ENCODE data around the gene RIPPLY3.
"Not testable (repeated sequence)": the region's sequence is repeated elsewhere in the genome, so short reads cannot be mapped to it uniquely, and the experiment has no call there.

The RIPPLY3 gene

GRCh38 chr21:37017951-37018679 is 11.6 kb downstream of the RIPPLY3 start:
- DNase-seq (ENCODE audit: low spot score): no peak

- DNase-seq (ENCODE audit: low spot score): no peak
Observed at GRCh38 chr21:37026499-37026898, 20.0 kb downstream of the RIPPLY3 start.

GRCh38 chr21:37028570-37028969 is 22.1 kb downstream of the RIPPLY3 start:
- DNase-seq (ENCODE audit: low spot score): no peak

GRCh38 chr21:37030864-37031263 is 24.4 kb downstream of the RIPPLY3 start:
- no peak for DNase-seq (ENCODE audit: low spot score)

GRCh38 chr21:37032293-37032692 is 25.8 kb downstream of the RIPPLY3 start:
- DNase-seq (ENCODE audit: low spot score): no peak

GRCh38 chr21:37032877-37033471 is 26.5 kb downstream of the RIPPLY3 start:
- DNase-seq (ENCODE audit: low spot score): peak; percentile 71

GRCh38 chr21:37034394-37034793 is 27.9 kb downstream of the RIPPLY3 start:
- DNase-seq (ENCODE audit: low spot score): not testable (repeated sequence)

- DNase-seq (ENCODE audit: low spot score): no peak
Observed at GRCh38 chr21:37036177-37036576, 29.7 kb downstream of the RIPPLY3 start.

- no peak for DNase-seq (ENCODE audit: low spot score)
Observed at GRCh38 chr21:37039411-37040075, 33.0 kb downstream of the RIPPLY3 start.

- DNase-seq (ENCODE audit: low spot score): no peak
Observed at GRCh38 chr21:37040212-37040611, 33.7 kb downstream of the RIPPLY3 start.

- no peak for DNase-seq (ENCODE audit: low spot score)
Observed at GRCh38 chr21:37041706-37042271, 35.3 kb downstream of the RIPPLY3 start.

GRCh38 chr21:37043818-37044217 is 37.3 kb downstream of the RIPPLY3 start:
- no peak for DNase-seq (ENCODE audit: low spot score)

GRCh38 chr21:37044643-37045042 is 38.1 kb downstream of the RIPPLY3 start:
- DNase-seq (ENCODE audit: low spot score): no peak

- DNase-seq (ENCODE audit: low spot score): no peak
Observed at GRCh38 chr21:37045149-37045548, 38.6 kb downstream of the RIPPLY3 start.

GRCh38 chr21:37045556-37045955 is 39.1 kb downstream of the RIPPLY3 start:
- no peak for DNase-seq (ENCODE audit: low spot score)

GRCh38 chr21:37047079-37047478 is 40.6 kb downstream of the RIPPLY3 start:
- DNase-seq (ENCODE audit: low spot score): peak; percentile 81

GRCh38 chr21:37049741-37050140 is 43.2 kb downstream of the RIPPLY3 start:
- DNase-seq (ENCODE audit: low spot score): not testable (repeated sequence)

- DNase-seq (ENCODE audit: low spot score): no peak
Observed at GRCh38 chr21:37055271-37055855, 48.9 kb downstream of the RIPPLY3 start.

GRCh38 chr21:37057614-37058013 is 51.1 kb downstream of the RIPPLY3 start:
- no peak for DNase-seq (ENCODE audit: low spot score)

GRCh38 chr21:37058261-37058660 is 51.8 kb downstream of the RIPPLY3 start:
- no peak for DNase-seq (ENCODE audit: low spot score)

GRCh38 chr21:37059181-37059580 is 52.7 kb downstream of the RIPPLY3 start:
- DNase-seq (ENCODE audit: low spot score): no peak

GRCh38 chr21:37060296-37060695 is 53.8 kb downstream of the RIPPLY3 start:
- peak; percentile 75 for DNase-seq (ENCODE audit: low spot score)
